Neural cell (in vitro differentiated cells): ENCODE data around the gene RIPPLY1. TPM values are rescaled to one million over a fixed set of nuclear protein-coding genes. Genes with fewer than 3 reads are reported as not detected.

Experiments
- H2AFZ ChIP-seq: fragments of 200-600, 300-800 bp; sonication (generic), shearing (Covaris generic); 2 replicates; pipeline ENCODE4 v1.6.0; 2014; ENCODE audit warnings: low read depth, mild to moderate bottlenecking, antibody characterized with exemption, low read length, moderate library complexity
- H3F3A ChIP-seq: fragments of 200-600 bp; shearing (Covaris generic); 2 replicates; pipeline ENCODE4 v1.6.1; 2016; ENCODE audit warnings: mild to moderate bottlenecking, moderate library complexity, mixed read lengths, antibody characterized with exemption, low read length; ENCODE audit not compliant: insufficient read depth, poor library complexity, severe bottlenecking
- H3K27ac ChIP-seq: fragments of 200-600, 300-800 bp; sonication (generic), shearing (Covaris generic); 2 replicates; pipeline ENCODE4 v1.5.1; 2014; ENCODE audit warnings: mild to moderate bottlenecking, low read length, moderate library complexity
- H3K27me3 ChIP-seq: fragments of 300-800, 200-600 bp; sonication (generic), shearing (Covaris generic); 2 replicates; pipeline ENCODE4 v1.6.0; 2014; ENCODE audit warnings: mild to moderate bottlenecking, low read depth, low read length, moderate library complexity; ENCODE audit not compliant: insufficient read depth
- H3K36me3 ChIP-seq: fragments of 300-800, 200-600 bp; sonication (generic), shearing (Covaris generic); 2 replicates; pipeline ENCODE4 v1.5.1; 2014; ENCODE audit warnings: mild to moderate bottlenecking, antibody characterized with exemption, low read length, moderate library complexity; ENCODE audit not compliant: insufficient read depth
- H3K4me2 ChIP-seq: fragments of 300-800, 200-600 bp; sonication (generic), shearing (Covaris generic); 2 replicates; pipeline ENCODE4 v1.6.0; 2014; ENCODE audit warnings: mild to moderate bottlenecking, low read length
- H3K4me3 ChIP-seq: fragments of 300-800, 200-600 bp; sonication (generic), shearing (Covaris generic); 2 replicates; pipeline ENCODE4 v1.5.1; 2014; ENCODE audit warnings: mild to moderate bottlenecking, low read length, moderate library complexity
- H3K79me2 ChIP-seq: fragments of 200-600 bp; shearing (Covaris generic); replicated peaks from 2 replicates; pipeline ENCODE4 v1.6.0; 2014; ENCODE audit warnings: mild to moderate bottlenecking, low read length, moderate library complexity; ENCODE audit not compliant: insufficient read depth
- H3K9ac ChIP-seq: fragments of 300-800, 200-600 bp; sonication (generic), shearing (Covaris generic); 2 replicates; pipeline ENCODE4 v1.6.1; 2016; ENCODE audit warnings: mild to moderate bottlenecking, low read length, mixed read lengths
- H3K9me2 ChIP-seq: fragments of 200-600 bp; shearing (Covaris generic); 2 replicates; pipeline ENCODE4 v1.6.1; 2016; ENCODE audit warnings: mild to moderate bottlenecking, low read length, mixed read lengths; ENCODE audit not compliant: insufficient read depth
- H3K9me3 ChIP-seq: fragments of 200-600, 300-800 bp; sonication (generic), shearing (Covaris generic); 2 replicates; pipeline ENCODE4 v1.6.1; 2016; ENCODE audit warnings: mild to moderate bottlenecking, mixed run types, low read length, moderate library complexity, mixed read lengths
- H4K20me1 ChIP-seq: fragments of 200-600 bp; shearing (Covaris generic); 2 replicates; pipeline ENCODE4 v1.6.1; 2016; ENCODE audit warnings: mild to moderate bottlenecking, mixed run types; ENCODE audit not compliant: insufficient read depth
- CTCF ChIP-seq: fragments of 450-650 bp; IDR thresholded peaks from 2 replicates; pipeline ENCODE4 v1.5.1; 2014; ENCODE audit warnings: antibody characterized with exemption, mild to moderate bottlenecking, moderate library complexity; ENCODE audit not compliant: poor library complexity, severe bottlenecking
- EP300 ChIP-seq: fragments of 450-650 bp; conservative IDR thresholded peaks from 2 replicates; pipeline ENCODE4 v1.6.1; 2014; ENCODE audit warnings: antibody characterized with exemption, mild to moderate bottlenecking, moderate library complexity; ENCODE audit not compliant: poor library complexity, severe bottlenecking
- EZH2 ChIP-seq: fragments of 200-600, 300-800 bp; shearing (Covaris generic), sonication (generic); IDR thresholded peaks from 2 replicates; pipeline ENCODE4 v1.6.1; 2014; ENCODE audit warnings: antibody characterized with exemption, low read length, borderline replicate concordance, mild to moderate bottlenecking; ENCODE audit not compliant: insufficient read depth, poor library complexity, severe bottlenecking
- MXI1 ChIP-seq: fragments of 450-650 bp; conservative IDR thresholded peaks from 2 replicates; pipeline ENCODE4 v1.6.1; 2014; ENCODE audit warnings: antibody characterized with exemption, mild to moderate bottlenecking; ENCODE audit not compliant: poor library complexity, severe bottlenecking
- POLR2AphosphoS5 ChIP-seq: IDR thresholded peaks from 2 replicates; pipeline ENCODE4 v1.6.1; 2012
- RAD21 ChIP-seq: fragments of 450-650 bp; conservative IDR thresholded peaks from 2 replicates; pipeline ENCODE4 v1.6.1; 2014; ENCODE audit warnings: antibody characterized with exemption, mild to moderate bottlenecking, moderate library complexity
- SMC3 ChIP-seq: fragments of 450-650 bp; conservative IDR thresholded peaks from 2 replicates; pipeline ENCODE4 v1.6.1; 2014; ENCODE audit warnings: antibody characterized with exemption, mild to moderate bottlenecking, moderate library complexity; ENCODE audit not compliant: poor library complexity
- TAF1 ChIP-seq: IDR thresholded peaks from 2 replicates; pipeline ENCODE4 v1.6.1; 2012; ENCODE audit warnings: low read depth
- polyA plus RNA-seq: library from polyadenylated mRNA; depleted of rRNA; stranded (reverse); fragments of >200 nt; gene quantifications from 2 replicates; pipeline ENCODE4 v1.2.3, GENCODE V29; 2014
- TF ChIP-seq, protein P1 (sequence below): IDR thresholded peaks from 2 replicates; pipeline ENCODE4 v1.6.1; 2012; ENCODE audit warnings: borderline replicate concordance

Gene RIPPLY1
- polyA plus RNA-seq, 1 donor from 2014 or later, result 0.57 TPM

GRCh38 chrX:106902684-106903083 is 457 bp downstream of the RIPPLY1 start:
- no peaks in the 10 kb centered on the region for H3K9me2 ChIP-seq
- H3K27ac ChIP-seq, result no peak overlapping the region
- H3K4me3 ChIP-seq, result no peak overlapping the region
- no peaks in the 10 kb centered on the region for H4K20me1 ChIP-seq
- no peaks in the 10 kb centered on the region for H3K9me3 ChIP-seq
- H3K27me3 ChIP-seq, result no peaks in the 10 kb centered on the region
- H3F3A ChIP-seq, result no peaks in the 10 kb centered on the region
- no peaks in the 10 kb centered on the region for H3K79me2 ChIP-seq
- H2AFZ ChIP-seq, result no peak overlapping the region
- TF ChIP-seq SMC3 (no peak), POLR2AphosphoS5 (no peak), EZH2 (no peak), MXI1 (no peak), TAF1 (no peak)
- TF ChIP-seq, protein P1, sequence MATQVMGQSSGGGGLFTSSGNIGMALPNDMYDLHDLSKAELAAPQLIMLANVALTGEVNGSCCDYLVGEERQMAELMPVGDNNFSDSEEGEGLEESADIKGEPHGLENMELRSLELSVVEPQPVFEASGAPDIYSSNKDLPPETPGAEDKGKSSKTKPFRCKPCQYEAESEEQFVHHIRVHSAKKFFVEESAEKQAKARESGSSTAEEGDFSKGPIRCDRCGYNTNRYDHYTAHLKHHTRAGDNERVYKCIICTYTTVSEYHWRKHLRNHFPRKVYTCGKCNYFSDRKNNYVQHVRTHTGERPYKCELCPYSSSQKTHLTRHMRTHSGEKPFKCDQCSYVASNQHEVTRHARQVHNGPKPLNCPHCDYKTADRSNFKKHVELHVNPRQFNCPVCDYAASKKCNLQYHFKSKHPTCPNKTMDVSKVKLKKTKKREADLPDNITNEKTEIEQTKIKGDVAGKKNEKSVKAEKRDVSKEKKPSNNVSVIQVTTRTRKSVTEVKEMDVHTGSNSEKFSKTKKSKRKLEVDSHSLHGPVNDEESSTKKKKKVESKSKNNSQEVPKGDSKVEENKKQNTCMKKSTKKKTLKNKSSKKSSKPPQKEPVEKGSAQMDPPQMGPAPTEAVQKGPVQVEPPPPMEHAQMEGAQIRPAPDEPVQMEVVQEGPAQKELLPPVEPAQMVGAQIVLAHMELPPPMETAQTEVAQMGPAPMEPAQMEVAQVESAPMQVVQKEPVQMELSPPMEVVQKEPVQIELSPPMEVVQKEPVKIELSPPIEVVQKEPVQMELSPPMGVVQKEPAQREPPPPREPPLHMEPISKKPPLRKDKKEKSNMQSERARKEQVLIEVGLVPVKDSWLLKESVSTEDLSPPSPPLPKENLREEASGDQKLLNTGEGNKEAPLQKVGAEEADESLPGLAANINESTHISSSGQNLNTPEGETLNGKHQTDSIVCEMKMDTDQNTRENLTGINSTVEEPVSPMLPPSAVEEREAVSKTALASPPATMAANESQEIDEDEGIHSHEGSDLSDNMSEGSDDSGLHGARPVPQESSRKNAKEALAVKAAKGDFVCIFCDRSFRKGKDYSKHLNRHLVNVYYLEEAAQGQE, result no peak
- no peak overlapping the region for H3K9ac ChIP-seq
- no peak overlapping the region for H3K4me2 ChIP-seq
- H3K36me3 ChIP-seq, result no peaks in the 10 kb centered on the region

GRCh38 chrX:106901781-106902219 is 1.3 kb downstream of the RIPPLY1 start:
- no peaks in the 10 kb centered on the region for H3K27me3 ChIP-seq

More at GRCh38 chrX:106901781-106902219, 1.3 kb downstream of the RIPPLY1 start:
- H3K27ac ChIP-seq, result no peak overlapping the region
- H3K4me3 ChIP-seq, result no peak overlapping the region
- no peaks in the 10 kb centered on the region for H3K79me2 ChIP-seq
- no peak overlapping the region for H3K4me2 ChIP-seq
- H3K36me3 ChIP-seq, result no peaks in the 10 kb centered on the region
- no peaks in the 10 kb centered on the region for H3F3A ChIP-seq
- H3K9ac ChIP-seq, result no peak overlapping the region
- H2AFZ ChIP-seq, result no peak overlapping the region
- no peaks in the 10 kb centered on the region for H3K9me3 ChIP-seq
- TF ChIP-seq EZH2 (no peak), RAD21 (no peak), POLR2AphosphoS5 (no peak), MXI1 (no peak), TAF1 (no peak), CTCF (no peak), EP300 (no peak), SMC3 (no peak)
- TF ChIP-seq, protein P1, result no peak
- no peaks in the 10 kb centered on the region for H4K20me1 ChIP-seq
- no peaks in the 10 kb centered on the region for H3K9me2 ChIP-seq
